ENCODE data around the gene MAP3K7.

Gene MAP3K7

DNA sequence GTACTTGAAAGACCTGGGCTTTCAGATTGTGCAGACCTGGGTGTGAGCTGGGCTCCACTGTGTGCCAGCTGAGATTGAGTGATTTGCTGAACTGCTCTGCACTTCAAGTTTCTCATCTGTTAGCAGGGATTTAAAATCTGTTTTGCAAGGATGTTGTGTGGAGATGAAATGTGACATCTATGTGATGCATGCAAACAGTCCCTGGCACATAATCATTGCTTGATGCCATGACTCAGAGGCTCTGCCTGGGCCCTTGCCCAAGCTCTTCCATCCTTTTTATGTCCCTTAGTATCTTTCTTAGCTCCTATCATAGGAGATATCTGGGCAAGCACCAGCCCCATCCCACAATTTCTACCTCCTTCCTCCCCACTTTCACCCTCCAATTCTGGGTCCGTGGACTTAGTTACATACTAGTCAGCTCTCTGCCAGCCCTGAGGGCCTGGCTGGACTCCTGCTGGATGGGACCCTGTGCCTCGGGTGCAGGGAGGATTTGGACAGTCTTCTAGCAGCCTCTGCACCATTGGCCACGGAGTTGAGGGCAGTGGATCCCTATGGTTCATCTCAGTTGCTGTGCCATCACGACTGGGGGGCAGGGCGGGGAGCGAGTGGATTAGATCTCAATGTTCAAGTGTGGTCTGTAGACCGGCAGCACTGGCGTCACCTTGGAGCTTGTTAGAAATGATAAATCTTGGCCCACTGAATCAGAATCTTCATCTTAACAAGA is 103.6 kb downstream of the MAP3K7 start:
- DNase-seq, result peak; percentile 10

GRCh38 chr6:90480666-90481065 is 106.2 kb downstream of the MAP3K7 start:
- DNase-seq, result no peak

DNA sequence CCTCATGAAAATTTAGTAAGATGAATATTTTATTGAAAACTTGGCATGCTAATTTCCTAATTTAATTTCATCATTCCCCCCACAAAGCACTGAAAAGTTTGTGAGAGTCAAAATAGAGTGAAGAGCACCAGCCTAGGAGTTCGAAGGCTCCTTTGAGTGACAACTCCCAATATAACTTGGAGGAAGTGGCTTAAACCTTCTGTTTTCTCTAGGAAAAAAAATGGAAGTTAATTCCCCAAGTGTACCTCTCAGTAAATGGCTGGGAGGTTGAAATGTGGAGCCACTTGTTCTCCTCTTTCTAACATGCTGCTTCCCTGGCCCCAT is 107.3 kb downstream of the MAP3K7 start:
- no peak for DNase-seq

DNA sequence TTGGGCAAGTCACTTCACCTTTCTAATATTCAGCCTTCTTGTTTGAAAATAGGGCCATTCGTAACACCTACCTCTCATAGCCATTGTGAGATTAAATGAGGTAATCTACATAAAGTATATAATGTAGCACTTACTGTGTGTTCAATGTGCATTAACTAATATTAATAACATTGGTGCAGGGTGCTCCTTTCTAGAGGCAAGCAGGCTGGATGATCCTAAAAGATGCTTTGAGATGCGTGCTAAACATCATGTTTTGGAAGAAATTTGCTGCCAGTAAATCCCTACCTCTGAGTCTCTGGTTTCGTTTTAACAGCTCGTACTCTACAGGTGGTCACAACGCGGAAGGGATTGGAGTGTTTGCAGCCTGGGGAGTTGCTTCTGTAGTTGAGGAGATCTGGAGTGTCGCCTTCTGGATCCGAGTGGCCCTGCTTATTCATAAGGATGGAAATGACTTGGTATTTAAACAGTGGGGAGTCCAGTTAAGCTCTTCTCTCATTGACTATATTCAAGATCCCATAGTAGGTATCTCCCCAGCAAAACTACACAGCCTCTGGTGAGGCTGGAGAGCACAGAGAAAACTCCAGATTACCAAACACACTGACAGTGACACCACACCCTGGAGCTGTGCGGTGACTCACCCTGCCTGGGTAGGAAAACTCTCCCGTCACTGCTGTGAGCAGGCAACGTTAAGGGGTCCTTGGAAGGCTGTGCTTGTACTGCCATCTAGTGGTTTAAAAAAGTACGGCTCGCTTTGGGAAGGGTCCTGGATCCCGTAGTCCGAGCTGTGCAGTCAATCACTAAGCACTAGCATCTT is 107.9 kb downstream of the MAP3K7 start:
- peak; percentile 94 for DNase-seq

DNA sequence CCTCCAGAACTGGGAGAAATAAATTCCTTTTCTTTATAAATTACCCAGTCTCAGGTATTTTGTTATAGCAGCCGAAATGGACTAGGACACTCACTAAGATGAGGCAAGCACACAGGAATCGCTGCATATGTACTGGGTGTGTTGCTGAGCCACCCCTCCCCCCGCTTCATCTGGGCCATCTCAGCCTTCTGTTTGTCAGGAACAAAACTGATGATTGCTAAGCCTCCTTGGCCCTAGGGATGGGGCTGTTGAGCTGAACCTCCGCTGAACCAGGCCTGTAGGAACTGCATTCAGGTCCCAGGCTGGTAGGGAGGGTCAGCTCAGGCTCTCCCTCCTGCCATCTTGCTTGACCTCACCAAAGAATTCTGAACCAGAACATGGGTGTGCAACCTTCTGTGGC is 108.6 kb downstream of the MAP3K7 start:
- no peak for DNase-seq

- DNase-seq, result no peak
Measured at GRCh38 chr6:90477366-90477765, 109.5 kb downstream of the MAP3K7 start.

DNA sequence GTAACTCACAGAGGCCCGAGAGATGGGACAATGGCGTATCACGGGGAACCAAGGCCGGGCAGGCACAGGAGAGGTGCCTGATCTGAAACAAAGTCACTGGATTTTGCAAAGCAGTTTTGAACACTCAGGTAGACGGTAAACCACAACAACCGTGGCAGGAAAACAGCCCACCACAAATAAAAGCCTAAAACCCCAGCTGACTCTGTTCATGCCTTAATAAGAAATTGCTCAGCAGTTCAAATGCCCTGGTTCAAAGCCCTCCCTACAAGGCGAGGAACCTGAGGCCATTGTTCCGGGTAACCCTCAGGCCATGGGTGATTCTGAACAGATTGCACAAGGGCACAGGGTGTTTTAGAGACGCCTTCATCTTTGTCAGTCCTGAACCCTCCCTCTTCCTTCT is 114.2 kb downstream of the MAP3K7 start:
- no peak for DNase-seq

DNA sequence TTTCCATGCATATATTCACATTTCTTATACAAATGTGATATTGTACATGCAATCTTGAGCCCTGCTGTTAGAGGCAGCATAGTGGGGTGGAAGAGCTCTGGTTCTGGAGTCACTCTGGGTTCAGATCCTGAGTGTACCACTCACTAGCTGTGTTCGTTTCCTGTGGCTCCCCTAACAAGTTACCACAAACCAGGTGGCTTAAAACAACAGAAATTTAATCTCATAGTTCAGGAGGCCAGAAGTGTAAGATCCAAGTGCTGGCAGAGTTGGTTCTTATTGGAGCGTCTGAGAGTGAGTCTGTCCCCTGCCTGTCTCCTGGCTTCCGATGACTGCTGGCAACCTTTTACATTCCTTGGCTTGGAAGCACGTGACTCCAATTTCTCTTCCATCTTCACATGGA is 115.6 kb downstream of the MAP3K7 start:
- DNase-seq, result no peak

DNA sequence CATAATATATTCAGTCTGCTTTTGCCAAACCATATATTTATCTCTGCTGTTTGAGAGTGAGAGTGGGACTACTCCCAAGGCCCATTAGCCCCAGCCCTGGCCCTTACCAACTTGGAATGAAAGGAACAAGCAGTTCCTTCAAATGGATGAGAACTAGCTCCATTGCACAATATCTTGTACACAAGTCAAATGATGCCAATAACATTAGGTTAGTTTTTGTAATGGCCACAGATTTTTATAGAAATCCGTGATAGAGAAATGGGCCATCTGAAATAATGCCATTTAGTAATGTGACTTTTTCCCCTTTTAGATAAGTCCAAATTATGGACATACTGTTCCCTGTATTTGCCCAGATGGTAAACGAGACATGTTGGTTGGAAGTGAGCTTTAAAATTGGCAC is 117.0 kb downstream of the MAP3K7 start:
- no peak for DNase-seq

GRCh38 chr6:90468859-90469258 is 118.0 kb downstream of the MAP3K7 start:
- DNase-seq, result no peak

DNA sequence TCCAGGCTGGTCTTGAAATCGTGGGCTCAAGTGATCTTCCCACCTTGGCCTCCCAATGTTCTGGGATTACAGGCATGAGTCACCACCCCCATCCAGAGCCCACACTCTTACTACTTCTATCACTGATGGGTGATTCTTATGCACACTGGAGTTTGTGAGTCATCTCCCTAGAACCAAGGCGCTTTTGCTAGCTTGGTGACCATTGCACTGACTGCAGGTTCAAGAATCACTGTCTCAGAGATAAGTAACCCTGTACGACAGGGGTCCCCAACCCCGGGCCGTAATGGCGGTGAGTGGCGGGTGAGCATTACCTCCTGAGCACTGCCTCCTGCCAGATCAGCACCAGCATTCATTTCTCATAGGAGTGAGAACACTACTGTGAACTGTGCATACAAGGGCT is 118.8 kb downstream of the MAP3K7 start:
- DNase-seq, result peak; percentile 47

DNA sequence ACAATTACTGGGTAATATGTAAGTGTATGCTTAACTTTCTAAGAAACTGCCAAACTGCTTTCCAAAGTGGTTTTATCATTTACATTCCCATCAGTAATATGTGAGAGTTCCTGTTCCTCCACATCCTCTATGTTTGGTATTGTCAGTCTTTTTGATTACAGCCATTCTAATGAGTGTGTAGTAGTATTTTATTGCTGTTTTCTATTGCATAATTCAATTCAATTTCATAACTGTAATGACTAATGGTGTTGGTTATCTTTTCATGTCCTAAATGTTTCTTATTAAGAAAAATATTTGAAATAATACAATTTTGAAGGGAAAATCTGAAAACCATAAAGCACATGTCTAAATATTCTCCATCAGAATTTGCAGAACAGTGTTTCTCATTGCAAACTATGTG is 119.3 kb downstream of the MAP3K7 start:
- DNase-seq, result no peak

DNA sequence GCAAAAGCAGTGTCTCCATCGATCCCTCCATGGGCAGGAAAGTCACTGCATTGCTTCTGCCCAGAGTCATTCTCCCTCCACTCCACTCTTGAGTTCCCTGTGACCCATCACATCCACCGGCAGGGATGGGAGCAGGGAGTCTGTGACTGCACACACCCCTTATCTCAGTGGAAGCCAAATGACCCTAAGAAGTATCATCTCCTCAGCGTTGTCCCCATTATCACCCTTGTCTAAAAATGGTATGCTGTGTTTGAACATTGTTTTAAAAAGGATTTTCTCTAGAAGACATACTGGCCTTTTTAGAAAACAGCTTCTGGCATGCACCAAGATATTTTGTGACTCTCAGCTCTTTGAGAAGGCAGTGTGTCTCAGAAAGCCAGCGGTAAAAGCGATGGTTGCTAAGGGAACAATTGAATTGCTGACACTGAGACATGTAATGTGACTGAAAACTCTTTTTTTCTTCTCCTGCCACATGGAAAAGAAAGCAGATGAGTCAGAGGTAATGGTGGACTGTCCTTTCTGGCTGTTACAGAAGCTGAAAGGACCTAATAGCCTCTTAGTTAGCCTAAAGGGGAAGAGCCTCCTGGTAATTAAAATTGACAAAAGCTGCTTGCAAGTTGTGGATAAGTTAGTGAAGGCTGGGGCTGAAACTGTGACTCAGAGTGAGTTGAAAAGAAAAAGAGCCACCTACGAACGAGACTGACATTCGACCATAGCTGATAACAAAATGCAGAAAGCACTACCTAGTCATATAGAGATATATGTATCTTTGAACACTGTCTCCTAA is 120.5 kb downstream of the MAP3K7 start:
- peak; percentile 52 for DNase-seq

DNA sequence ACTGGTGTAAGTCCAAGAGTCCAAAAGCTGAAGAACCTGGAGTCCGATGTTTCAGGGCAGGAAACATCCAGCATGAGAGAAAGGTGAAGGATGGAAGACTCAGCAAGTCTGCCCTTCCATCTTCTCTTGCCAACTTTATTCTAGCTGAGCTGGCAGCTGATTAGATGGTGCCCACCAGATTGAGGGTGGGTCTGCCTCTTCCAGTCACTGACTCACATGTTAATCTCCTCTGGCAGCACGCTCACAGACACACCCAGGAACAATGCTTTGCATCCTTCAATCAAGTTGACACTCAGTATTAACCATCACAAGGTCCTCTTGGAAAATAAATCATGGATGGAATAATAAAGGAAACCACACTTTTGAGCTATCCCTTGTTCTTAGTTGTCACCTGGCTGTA is 121.2 kb downstream of the MAP3K7 start:
- no peak for DNase-seq

- DNase-seq, result no peak
Measured at GRCh38 chr6:90464507-90464906, 122.4 kb downstream of the MAP3K7 start.

GRCh38 chr6:90463874-90464273 is 123.0 kb downstream of the MAP3K7 start:
- DNase-seq, result no peak
